Sigmoid colon (tissue), 7 donors: ENCODE results near the gene FEM1A. TPM values are rescaled to one million over a fixed set of nuclear protein-coding genes. Genes with fewer than 3 reads are reported as not detected.
"Not testable (repeated sequence)": the region's sequence is repeated elsewhere in the genome, so short reads cannot be mapped to it uniquely, and the experiment has no call there.

Experiments used
- DNase-seq: peaks from one replicate; pipeline ENCODE4 v3.0.0-alpha.2; 2019
- H3K27ac ChIP-seq, 4 donors: fragments of 200-600 bp; sonication (generic); one replicate each; pipeline ENCODE4 v1.5.1; 2016 to 2019; ENCODE audit warnings: mild to moderate bottlenecking in 1 of 4
- H3K27me3 ChIP-seq, 3 donors: fragments of 200-600 bp; sonication (generic); one replicate each; pipeline ENCODE4 v1.5.1; 2019; ENCODE audit warnings: mild to moderate bottlenecking in 1 of 3
- H3K36me3 ChIP-seq, 4 donors: fragments of 200-600 bp; sonication (generic); one replicate each; pipeline ENCODE4 v1.5.1; 2016 to 2019
- H3K4me1 ChIP-seq, 4 donors: fragments of 200-600 bp; sonication (generic); one replicate each; pipeline ENCODE4 v1.5.1; 2017 to 2019
- H3K4me3 ChIP-seq, 4 donors: fragments of 200-600 bp; sonication (generic); one replicate each; pipeline ENCODE4 v1.5.1; 2017 to 2019; ENCODE audit warnings: mild to moderate bottlenecking in 2 of 4, moderate library complexity in 1 of 4
- H3K9me3 ChIP-seq, 4 donors: fragments of 200-600 bp in 3 of 4; sonication (generic) in 3 of 4; one replicate each; pipeline versions ENCODE4 v1.5.1 to v1.6.1; 2013 to 2019
- CTCF ChIP-seq, 4 experiments: fragments of 450-650 bp in 3 of 4; fragments of 200-600 bp in 1 of 4; IDR thresholded peaks; one replicate each; pipeline ENCODE4 v1.5.1; 2016 to 2019; ENCODE audit warnings: antibody characterized with exemption in 4 of 4, mild to moderate bottlenecking in 3 of 4, moderate library complexity in 2 of 4
- EP300 ChIP-seq, 4 donors: sonication (generic); formaldehyde crosslinking; IDR thresholded peaks; one replicate each; pipeline ENCODE4 v1.6.1; 2017; ENCODE audit warnings: antibody characterized with exemption in 4 of 4
- POLR2A ChIP-seq, 2 donors: fragments of 450-650 bp; IDR thresholded peaks; one replicate each; pipeline ENCODE4 v1.6.1; 2016; ENCODE audit warnings: antibody characterized with exemption in 2 of 2, mild to moderate bottlenecking in 2 of 2, moderate library complexity in 2 of 2
- POLR2AphosphoS5 ChIP-seq, 4 donors: sonication (generic); formaldehyde crosslinking; IDR thresholded peaks; one replicate each; pipeline ENCODE4 v1.6.1; 2017; ENCODE audit warnings: antibody characterized with exemption in 4 of 4
- WGBS, 2 donors: extraction: QIAGEN DNeasy Blood & Tissue Kit; methylation state at CpG; one replicate each; pipeline ENCODE4 v1.1.7; 2013; 5-methylcytosine and 5-hydroxymethylcytosine counted together
- intact Hi-C: fragments of 100-400 bp; cut with DNase I; formaldehyde crosslinking; loops from one replicate; pipeline ENCODE4 v1.15.1; 2023
- polyA plus RNA-seq, 3 donors: library from polyadenylated mRNA; stranded (reverse); fragments of 200-250 nt; gene quantifications; one replicate each; pipeline ENCODE4 v1.2.3, GENCODE V29; 2013
- total RNA-seq, 4 donors: library from RNA; depleted of rRNA; stranded (reverse); fragments of >200 nt; gene quantifications; one replicate each; pipeline ENCODE4 v1.1.0, GENCODE V29; 2016
- donor health status: healthy with polysubstance abuse.
- donor health status: Bipolar disorder and iron deficiency.
- donor health status: healthy.

The FEM1A gene
- 10 to 100 TPM; 10.2 to 12.9 (median 11.8) TPM for total RNA-seq
- polyA plus RNA-seq = 1 to 10 TPM; 3.0 to 6.9 (median 5.3) TPM

GRCh38 chr19:4791183-4792018 is at the start of gene FEM1A:
TSS of gene FEM1A (plus strand) at chr19:4791734. CDS start at chr19:4791855, 121 bp downstream.
- TF ChIP-seq POLR2A (IDR thresholded peaks at IDR 0.05) (peak; percentile 67 to 83), CTCF (IDR thresholded peaks at IDR 0.05) (peak; percentile 91 to 99 (median 98)), EP300 (IDR thresholded peaks at IDR 0.05) (peak in 2 of 4 donors; percentile 60 to 64), POLR2AphosphoS5 (IDR thresholded peaks at IDR 0.05) (peak; percentile 70 to 93 (median 88))
- intact Hi-C loops = loop anchor here (1.0 kb wide), 1 partner anchor 67 kb away; no protein-coding TSS in a partner anchor
- no peaks in the 10 kb centered on the region for H3K9me3 ChIP-seq
- H3K36me3 ChIP-seq = peaks cover 5 to 39% (median 18%) of the 10 kb centered on the region in 4 donors
- H3K4me3 ChIP-seq = peak within 1 kb of the TSS; percentile 91 to 99 (median 96)
- peak; percentile 100 for DNase-seq
- 0% methylated on average over 80 of the region's 80 CpGs for WGBS, 2 donors
- peak within 1 kb of the TSS; percentile 94 to 97 (median 96) for H3K27ac ChIP-seq
- H3K4me1 ChIP-seq = peaks cover 0 to 45% (median 34%) of the 10 kb centered on the region in 4 donors
- H3K27me3 ChIP-seq = no peaks in the 10 kb centered on the region

GRCh38 chr19:4742723-4743646 is 48.5 kb upstream of the FEM1A start:
- Histone ChIP-seq H3K4me3 (no peak overlapping the region), H3K9me3 (no peaks in the 10 kb centered on the region), H3K27ac (peak overlapping the region in 2 of 4 donors; percentile 2 to 41), H3K36me3 (no peaks in the 10 kb centered on the region), H3K4me1 (peaks cover 0 to 21% (median 11%) of the 10 kb centered on the region in 4 donors), H3K27me3 (peaks cover 0 to under 1% (median 0%) of the 10 kb centered on the region in 3 donors)
- no peak for TF ChIP-seq CTCF (IDR thresholded peaks at IDR 0.05)
- TF ChIP-seq POLR2AphosphoS5 (IDR thresholded peaks at IDR 0.05) = no peak
- TF ChIP-seq POLR2A (IDR thresholded peaks at IDR 0.05) = no peak
- no peak for TF ChIP-seq EP300 (IDR thresholded peaks at IDR 0.05)
- 25 to 39% methylated on average over 12 of the region's 12 CpGs for WGBS, 2 donors
- no peak for DNase-seq
- intact Hi-C loops = no loop called here

- peak; percentile 81 for DNase-seq
- intact Hi-C loops = no loop called here
- Histone ChIP-seq H3K27ac (peak overlapping the region; percentile 45 to 69 (median 64)), H3K4me1 (peaks cover 0 to 21% (median 11%) of the 10 kb centered on the region in 4 donors), H3K36me3 (no peaks in the 10 kb centered on the region), H3K9me3 (no peaks in the 10 kb centered on the region), H3K4me3 (no peak overlapping the region), H3K27me3 (peaks cover 0 to 5% (median 0%) of the 10 kb centered on the region in 3 donors)
- TF ChIP-seq POLR2AphosphoS5 (IDR thresholded peaks at IDR 0.05) (peak in 1 of 4 donors; percentile 55), POLR2A (IDR thresholded peaks at IDR 0.05) (no peak), CTCF (IDR thresholded peaks at IDR 0.05) (no peak), EP300 (IDR thresholded peaks at IDR 0.05) (peak in 1 of 4 donors; percentile 7)
- 28 to 54% methylated on average over 8 of the region's 8 CpGs for WGBS, 2 donors
Measured at GRCh38 chr19:4744451-4745174, 46.9 kb upstream of the FEM1A start.

- H3K4me1 ChIP-seq = peaks cover 0 to 21% (median 11%) of the 10 kb centered on the region in 4 donors
- H3K36me3 ChIP-seq, H3K4me3 ChIP-seq, intact Hi-C loops, DNase-seq, H3K9me3 ChIP-seq, H3K27me3 ChIP-seq: not testable (repeated sequence)
- peak overlapping the region in 3 of 4 donors; percentile 60 to 69 (median 67) for H3K27ac ChIP-seq
- WGBS, 2 donors = 71 to 83% methylated on average over 10 of the region's 10 CpGs
Measured at GRCh38 chr19:4745175-4745574, 46.4 kb upstream of the FEM1A start.
